Measurements from ENCODE around the gene GGA2. TPM values are rescaled to one million over a fixed set of nuclear protein-coding genes. Genes with fewer than 3 reads are reported as not detected.
"Not testable (repeated sequence)": the region's sequence is repeated elsewhere in the genome, so short reads cannot be mapped to it uniquely, and the experiment has no call there.

GGA2 gene
- total RNA-seq, 1 donor from 2014 or later: 161 TPM

- no peak for DNase-seq
These were observed 24.5 kb downstream of the GGA2 start for GRCh38 chr16:23485841-23486240.

GRCh38 chr16:23485257-23485614, 25.1 kb downstream of the GGA2 start:
- Histone ChIP-seq H3K4me3 (no peak overlapping the region), H3K9me3 (no peaks in the 10 kb centered on the region), H3K27ac (no peak overlapping the region), H3K27me3 (no peaks in the 10 kb centered on the region), H3K4me1 (no peaks in the 10 kb centered on the region), H3K36me3 (peaks cover 97% of the 10 kb centered on the region)
- TF ChIP-seq, protein P1, sequence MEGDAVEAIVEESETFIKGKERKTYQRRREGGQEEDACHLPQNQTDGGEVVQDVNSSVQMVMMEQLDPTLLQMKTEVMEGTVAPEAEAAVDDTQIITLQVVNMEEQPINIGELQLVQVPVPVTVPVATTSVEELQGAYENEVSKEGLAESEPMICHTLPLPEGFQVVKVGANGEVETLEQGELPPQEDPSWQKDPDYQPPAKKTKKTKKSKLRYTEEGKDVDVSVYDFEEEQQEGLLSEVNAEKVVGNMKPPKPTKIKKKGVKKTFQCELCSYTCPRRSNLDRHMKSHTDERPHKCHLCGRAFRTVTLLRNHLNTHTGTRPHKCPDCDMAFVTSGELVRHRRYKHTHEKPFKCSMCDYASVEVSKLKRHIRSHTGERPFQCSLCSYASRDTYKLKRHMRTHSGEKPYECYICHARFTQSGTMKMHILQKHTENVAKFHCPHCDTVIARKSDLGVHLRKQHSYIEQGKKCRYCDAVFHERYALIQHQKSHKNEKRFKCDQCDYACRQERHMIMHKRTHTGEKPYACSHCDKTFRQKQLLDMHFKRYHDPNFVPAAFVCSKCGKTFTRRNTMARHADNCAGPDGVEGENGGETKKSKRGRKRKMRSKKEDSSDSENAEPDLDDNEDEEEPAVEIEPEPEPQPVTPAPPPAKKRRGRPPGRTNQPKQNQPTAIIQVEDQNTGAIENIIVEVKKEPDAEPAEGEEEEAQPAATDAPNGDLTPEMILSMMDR (IDR thresholded peaks at IDR 0.05): no peak
- no peak for ATAC-seq
- no peak for DNase-seq
- intact Hi-C loops (cut with DNase I): no loop called here

More at GRCh38 chr16:23485841-23486240, 24.5 kb downstream of the GGA2 start:
- Histone ChIP-seq H3K9me3 (no peaks in the 10 kb centered on the region), H3K4me3 (no peak overlapping the region), H3K27ac (no peak overlapping the region), H3K27me3 (no peaks in the 10 kb centered on the region), H3K4me1 (no peaks in the 10 kb centered on the region), H3K36me3 (peaks cover 97% of the 10 kb centered on the region)
- intact Hi-C loops (cut with DNase I): no loop called here
- TF ChIP-seq, protein P1 (IDR thresholded peaks at IDR 0.05): no peak
- no peak for ATAC-seq

- intact Hi-C loops (cut with DNase I): no loop called here
- ATAC-seq: no peak
- Histone ChIP-seq H3K4me3 (no peak overlapping the region), H3K27ac (no peak overlapping the region), H3K9me3 (no peaks in the 10 kb centered on the region), H3K4me1 (no peaks in the 10 kb centered on the region), H3K36me3 (peaks cover 97% of the 10 kb centered on the region), H3K27me3 (no peaks in the 10 kb centered on the region)
- TF ChIP-seq, protein P1 (IDR thresholded peaks at IDR 0.05): no peak
- DNase-seq: no peak
These were observed 25.6 kb downstream of the GGA2 start for GRCh38 chr16:23484510-23485256.

- H3K27me3 ChIP-seq; intact Hi-C loops (cut with DNase I); DNase-seq; H3K4me3 ChIP-seq; ATAC-seq; H3K4me1 ChIP-seq; H3K27ac ChIP-seq; H3K9me3 ChIP-seq: not testable (repeated sequence)
- peaks cover 97% of the 10 kb centered on the region for H3K36me3 ChIP-seq
These were observed 26.8 kb downstream of the GGA2 start for GRCh38 chr16:23483492-23483891.

GRCh38 chr16:23482778-23483177, 27.5 kb downstream of the GGA2 start:
- no peaks in the 10 kb centered on the region for H3K9me3 ChIP-seq
- peaks cover 97% of the 10 kb centered on the region for H3K36me3 ChIP-seq
- H3K27ac ChIP-seq: no peak overlapping the region
- no peaks in the 10 kb centered on the region for H3K27me3 ChIP-seq
- ATAC-seq: no peak
- intact Hi-C loops (cut with DNase I): no loop called here
- no peaks in the 10 kb centered on the region for H3K4me1 ChIP-seq
- H3K4me3 ChIP-seq: no peak overlapping the region
- TF ChIP-seq, protein P1 (IDR thresholded peaks at IDR 0.05): no peak
- DNase-seq: no peak

GRCh38 chr16:23480257-23480656, 30.0 kb downstream of the GGA2 start:
- H3K27ac ChIP-seq: no peak overlapping the region
- no peaks in the 10 kb centered on the region for H3K9me3 ChIP-seq
- no peaks in the 10 kb centered on the region for H3K27me3 ChIP-seq
- intact Hi-C loops (cut with DNase I): no loop called here
- H3K4me3 ChIP-seq: no peak overlapping the region
- no peak for ATAC-seq
- TF ChIP-seq, protein P1 (IDR thresholded peaks at IDR 0.05): no peak
- no peak for DNase-seq
- H3K36me3 ChIP-seq: peaks cover 97% of the 10 kb centered on the region
- no peaks in the 10 kb centered on the region for H3K4me1 ChIP-seq
